ENCODE results near the gene KRTAP10-6.
"Not testable (repeated sequence)": the region's sequence is repeated elsewhere in the genome, so short reads cannot be mapped to it uniquely, and the experiment has no call there.

Gene KRTAP10-6

GRCh38 chr21:44552136-44552535 lies 40.2 kb downstream of the KRTAP10-6 start:
- no peak for DNase-seq

DNA sequence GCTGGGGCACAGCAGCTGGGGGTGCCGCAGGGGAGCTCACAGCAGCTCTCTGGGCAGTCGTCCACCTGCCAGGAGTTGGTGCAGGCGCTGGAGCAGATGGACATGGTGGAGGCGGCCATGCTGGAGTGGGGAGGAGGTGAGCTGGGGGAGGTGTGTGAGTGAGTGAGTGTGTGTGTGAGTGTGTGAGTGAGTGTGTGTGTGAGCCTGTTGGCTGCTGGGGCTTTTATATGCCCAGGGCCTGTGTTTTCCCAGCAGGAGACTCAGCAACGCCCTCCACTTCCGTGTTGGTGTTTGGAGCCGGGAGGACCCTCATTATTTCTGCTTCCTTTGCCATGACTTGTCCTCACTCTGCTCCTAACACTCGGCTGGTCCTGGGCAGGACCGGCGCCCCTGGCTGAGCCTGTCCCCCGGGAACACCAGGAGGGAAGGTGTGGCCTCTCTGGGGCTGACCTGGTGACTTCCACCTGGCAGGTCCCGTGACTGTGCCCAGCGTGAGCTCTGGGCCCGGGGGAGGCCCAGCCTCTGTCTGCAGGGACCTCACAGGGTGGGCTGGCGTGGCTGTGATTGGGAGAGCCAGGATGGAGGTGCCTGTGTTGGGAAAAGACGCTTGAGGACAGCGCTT lies 40.9 kb downstream of the KRTAP10-6 start, which contains the start of gene KRTAP10-2:
Gene KRTAP10-2 (minus strand): TSS at position 166 of the 622 bp plus-strand sequence. CDS start 47 bp downstream, at position 119.
- no peak for DNase-seq

DNA sequence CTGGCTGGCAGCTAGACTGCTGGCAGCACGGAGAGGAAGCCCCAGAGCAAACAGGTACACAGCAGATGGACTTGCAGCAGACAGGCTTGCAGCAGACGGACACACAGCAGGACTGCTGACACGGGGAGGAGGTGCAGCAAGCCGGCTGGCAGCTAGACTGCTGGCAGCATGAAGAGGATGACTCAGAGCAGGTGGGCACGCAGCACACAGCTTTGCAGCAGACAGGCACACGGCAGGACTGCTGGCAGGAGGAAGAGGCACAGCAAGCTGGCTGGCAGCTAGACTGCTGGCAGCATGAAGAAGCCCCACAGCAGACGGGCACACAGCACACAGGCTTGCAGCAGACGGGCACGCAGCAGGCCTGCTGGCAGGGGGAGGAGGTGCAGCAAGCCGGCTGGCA lies 41.5 kb downstream of the KRTAP10-6 start:
- no peak for DNase-seq

GRCh38 chr21:44550285-44550684 lies 42.0 kb downstream of the KRTAP10-6 start:
- DNase-seq = not testable (repeated sequence)

- DNase-seq = no peak
Measured at GRCh38 chr21:44549525-44550211, 42.6 kb downstream of the KRTAP10-6 start.

- DNase-seq = no peak
Measured at GRCh38 chr21:44548922-44549321, 43.4 kb downstream of the KRTAP10-6 start.

DNA sequence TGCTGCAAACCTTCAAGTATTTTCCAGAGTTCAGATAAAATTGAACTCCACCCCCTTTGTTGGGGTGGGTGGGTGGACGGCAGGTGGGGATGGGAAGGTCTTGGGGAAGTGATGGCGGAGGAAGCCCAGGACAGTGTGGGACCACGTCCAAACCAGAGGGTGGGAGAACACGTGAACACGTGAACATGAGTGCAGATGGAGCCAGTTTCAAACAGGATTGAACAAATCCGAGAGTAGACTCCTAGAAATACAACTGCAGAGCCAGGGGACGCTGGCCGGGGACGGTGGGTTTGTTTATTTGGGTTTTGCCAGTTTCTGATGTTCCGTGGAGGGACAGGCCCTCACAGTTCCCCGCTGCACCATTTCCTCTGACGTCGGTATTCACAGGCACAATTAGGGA lies 43.9 kb downstream of the KRTAP10-6 start:
- DNase-seq = no peak

DNA sequence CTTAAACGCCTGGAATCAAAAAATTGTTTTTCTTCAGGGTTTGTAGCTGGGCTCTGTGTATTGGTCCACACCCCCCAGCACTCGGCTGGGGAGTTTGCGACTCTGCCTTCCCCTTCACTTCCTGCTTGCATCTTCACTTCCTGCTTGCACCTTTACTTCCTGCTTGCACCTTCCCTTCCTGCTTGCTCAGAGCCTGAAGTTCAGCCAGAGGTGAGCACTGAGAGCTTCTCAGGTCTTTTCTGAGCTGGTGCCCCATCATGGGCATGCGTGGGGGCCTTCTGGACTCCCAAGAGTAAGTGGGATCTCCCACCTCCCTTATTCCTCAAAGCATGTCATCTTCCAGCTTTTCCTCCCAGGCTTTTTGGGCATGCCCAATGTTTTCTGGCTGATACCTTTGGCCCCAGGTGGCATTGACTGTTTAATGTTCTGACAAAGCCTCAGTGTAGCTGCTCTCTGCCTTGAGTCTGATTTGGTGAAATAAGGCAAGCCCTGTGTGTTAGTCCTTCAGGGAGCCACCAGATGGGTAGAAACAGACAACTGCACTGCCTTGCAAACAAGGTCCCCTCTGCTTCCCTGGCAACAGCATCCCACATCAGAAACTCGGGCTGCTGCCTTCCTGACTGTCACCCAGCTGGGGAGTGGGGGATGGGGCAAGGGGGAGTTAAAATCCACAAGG lies 44.5 kb downstream of the KRTAP10-6 start:
- DNase-seq = no peak

- DNase-seq = no peak
Measured at GRCh38 chr21:44544566-44544965, 47.7 kb downstream of the KRTAP10-6 start.

- no peak for DNase-seq
Measured at GRCh38 chr21:44542716-44543115, 49.6 kb downstream of the KRTAP10-6 start.
